NB4 (cell line): ENCODE data around the gene RAB14.

ENCODE experiments used
- CTCF ChIP-seq: IDR thresholded peaks from one replicate; pipeline ENCODE4 v1.5.1; 2012; ENCODE audit warnings: low read depth, low read length
- POLR2A ChIP-seq: IDR thresholded peaks from 2 replicates; pipeline ENCODE4 v1.6.1; 2011; ENCODE audit warnings: mild to moderate bottlenecking; ENCODE audit not compliant: insufficient read length; ENCODE audit errors: extremely low read depth

- no peak for TF ChIP-seq CTCF
- no peak for TF ChIP-seq POLR2A
Observed at GRCh38 chr9:121242959-121243346, 41.3 kb upstream of the RAB14 start.
